GM23338 (cell line): ENCODE measurements around the gene LRFN4. TPM values are rescaled to one million over a fixed set of nuclear protein-coding genes. Genes with fewer than 3 reads are reported as not detected.

Experiments used
- ATAC-seq: fragments of 200-7000 bp; cut with Tn5 transposase; 3 replicates; pipeline ENCODE4 v1.9.1; 2020
- DNase-seq: peaks from one replicate; pipeline ENCODE4 v3.0.0-alpha.2; 2015; ENCODE audit warnings: low spot score
- H2AFZ ChIP-seq: fragments of 200-600 bp; sonication (generic); 2 replicates; pipeline ENCODE4 v1.8.0; 2016; ENCODE audit warnings: antibody characterized with exemption, mild to moderate bottlenecking, moderate library complexity
- H3F3A ChIP-seq: fragments of 200-600 bp; sonication (generic); replicated peaks from 2 replicates; pipeline ENCODE4 v1.8.0; 2017; ENCODE audit warnings: antibody characterized with exemption, mixed run types, low read depth
- H3K27ac ChIP-seq: fragments of 200-600 bp; sonication (generic); 2 replicates; pipeline ENCODE4 v1.6.1; 2016; ENCODE audit warnings: low read depth
- H3K27me3 ChIP-seq: fragments of 200-600 bp; sonication (generic); 2 replicates; pipeline ENCODE4 v1.8.0; 2016; ENCODE audit warnings: mild to moderate bottlenecking, mixed run types, moderate library complexity; ENCODE audit not compliant: insufficient read depth
- H3K36me3 ChIP-seq: fragments of 200-600 bp; sonication (generic); 2 replicates; pipeline ENCODE4 v1.8.0; 2016; ENCODE audit warnings: mild to moderate bottlenecking; ENCODE audit not compliant: insufficient read depth
- H3K4me1 ChIP-seq: fragments of 200-600 bp; sonication (generic); 2 replicates; pipeline ENCODE4 v1.8.0; 2016; ENCODE audit warnings: mild to moderate bottlenecking, moderate library complexity; ENCODE audit not compliant: insufficient read depth
- H3K4me2 ChIP-seq: fragments of 200-600 bp; sonication (generic); 2 replicates; pipeline ENCODE4 v1.7.1; 2017; ENCODE audit warnings: mixed run types
- H3K4me3 ChIP-seq: fragments of 200-600 bp; sonication (generic); 2 replicates; pipeline ENCODE4 v1.6.1; 2016; ENCODE audit warnings: mixed run types
- H3K79me2 ChIP-seq: fragments of 200-600 bp; sonication (generic); replicated peaks from 2 replicates; pipeline ENCODE4 v1.8.0; 2017; ENCODE audit warnings: mild to moderate bottlenecking; ENCODE audit not compliant: insufficient read depth
- H3K9me2 ChIP-seq: fragments of 200-600 bp; sonication (generic); 2 replicates; pipeline ENCODE4 v1.8.0; 2017; ENCODE audit not compliant: insufficient read depth
- H4K20me1 ChIP-seq: fragments of 200-600 bp; sonication (generic); replicated peaks from 2 replicates; pipeline ENCODE4 v1.8.0; 2017; ENCODE audit warnings: mild to moderate bottlenecking; ENCODE audit not compliant: insufficient read depth
- H3K27ac Mint-ChIP-seq: 2 replicates; pipeline ENCODE4 v1.8.0; 2020; ENCODE audit warnings: inconsistent platforms, mild to moderate bottlenecking, moderate library complexity, mixed read lengths
- H3K27me3 Mint-ChIP-seq: 3 replicates; pipeline ENCODE4 v1.8.0; 2022; ENCODE audit warnings: low read depth, mild to moderate bottlenecking, moderate library complexity, mixed read lengths, inconsistent platforms; ENCODE audit not compliant: insufficient read depth, poor library complexity
- H3K36me3 Mint-ChIP-seq: 3 replicates; pipeline ENCODE4 v1.8.0; 2021; ENCODE audit warnings: low read depth, mild to moderate bottlenecking, inconsistent platforms, moderate library complexity, mixed read lengths
- H3K4me1 Mint-ChIP-seq: 3 replicates; pipeline ENCODE4 v1.8.0; 2020; ENCODE audit warnings: mild to moderate bottlenecking, inconsistent platforms, mixed read lengths
- H3K4me3 Mint-ChIP-seq: 3 replicates; pipeline ENCODE4 v1.8.0; 2021; ENCODE audit warnings: moderate library complexity, mild to moderate bottlenecking, inconsistent platforms, mixed read lengths
- H3K9me3 Mint-ChIP-seq: 3 replicates; pipeline ENCODE4 v1.8.0; 2020; ENCODE audit warnings: moderate library complexity, mild to moderate bottlenecking, inconsistent platforms, mixed read lengths
- CREB1 ChIP-seq: fragments of 250-450 bp; sonication (Bioruptor Pico); IDR thresholded peaks from 2 replicates; pipeline ENCODE4 v1.5.0; 2020; ENCODE audit warnings: low read depth, mild to moderate bottlenecking, moderate library complexity
- EZH2 ChIP-seq: fragments of 200-600 bp; sonication (generic); IDR thresholded peaks from one replicate; pipeline ENCODE4 v1.8.0; 2017; ENCODE audit warnings: antibody characterized with exemption, mild to moderate bottlenecking, low read depth; ENCODE audit not compliant: unreplicated experiment
- EZH2phosphoT487 ChIP-seq: fragments of 200-600 bp; sonication (generic); IDR thresholded peaks from one replicate; pipeline ENCODE4 v1.8.1; 2018; ENCODE audit warnings: antibody characterized with exemption; ENCODE audit not compliant: unreplicated experiment
- NANOG ChIP-seq: IDR thresholded peaks from 2 replicates; pipeline ENCODE4 v1.6.1; 2016; ENCODE audit warnings: antibody characterized with exemption, borderline replicate concordance
- STAT1 ChIP-seq: IDR thresholded peaks from one replicate; pipeline ENCODE4 v1.6.1; 2016; ENCODE audit warnings: antibody characterized with exemption; ENCODE audit not compliant: unreplicated experiment
- ZNF114 ChIP-seq: fragments of 250-450 bp; sonication (Bioruptor Pico); IDR thresholded peaks from 2 replicates; pipeline ENCODE4 v1.5.0; 2020; ENCODE audit warnings: mild to moderate bottlenecking, moderate library complexity
- ZNF331 ChIP-seq: fragments of 250-450 bp; sonication (Bioruptor Pico); IDR thresholded peaks from 2 replicates; pipeline ENCODE4 v1.5.0; 2020; ENCODE audit warnings: low read depth, mild to moderate bottlenecking, moderate library complexity
- polyA plus RNA-seq: library from polyadenylated mRNA; unstranded; fragments of >200 nt; fragmentation: Nextera tagmentation; extraction: Ambion mirVana; gene quantifications from 2 replicates; pipeline ENCODE4 v1.2.1, GENCODE V29; 2016
- total RNA-seq: library from RNA; depleted of rRNA; stranded (reverse); fragments of >200 nt; shearing (Covaris generic); gene quantifications from 2 replicates; pipeline ENCODE4 v1.2.3, GENCODE V29; 2014
- TF ChIP-seq, protein P1 (sequence below), 2 experiments: fragments of 200-600 bp in 1 of 2; sonication (generic) in 1 of 2; conservative IDR thresholded peaks; 2 replicates each; pipeline versions ENCODE4 v1.5.1 to v1.6.1; 2016 to 2017; ENCODE audit warnings: antibody characterized with exemption in 2 of 2, low read depth in 2 of 2, mild to moderate bottlenecking in 2 of 2, moderate library complexity in 1 of 2
- TF ChIP-seq, protein P2 (sequence below): IDR thresholded peaks from one replicate; pipeline ENCODE4 v1.6.1; 2018; ENCODE audit warnings: antibody characterized with exemption; ENCODE audit not compliant: unreplicated experiment
- TF ChIP-seq, protein P3 (sequence below): IDR thresholded peaks from 2 replicates; pipeline ENCODE4 v1.6.1; 2016; ENCODE audit warnings: antibody characterized with exemption

LRFN4 gene
- total and polyA plus RNA-seq, 2 experiments from 2014 or later: 9.8 to 63.5 TPM

DNA sequence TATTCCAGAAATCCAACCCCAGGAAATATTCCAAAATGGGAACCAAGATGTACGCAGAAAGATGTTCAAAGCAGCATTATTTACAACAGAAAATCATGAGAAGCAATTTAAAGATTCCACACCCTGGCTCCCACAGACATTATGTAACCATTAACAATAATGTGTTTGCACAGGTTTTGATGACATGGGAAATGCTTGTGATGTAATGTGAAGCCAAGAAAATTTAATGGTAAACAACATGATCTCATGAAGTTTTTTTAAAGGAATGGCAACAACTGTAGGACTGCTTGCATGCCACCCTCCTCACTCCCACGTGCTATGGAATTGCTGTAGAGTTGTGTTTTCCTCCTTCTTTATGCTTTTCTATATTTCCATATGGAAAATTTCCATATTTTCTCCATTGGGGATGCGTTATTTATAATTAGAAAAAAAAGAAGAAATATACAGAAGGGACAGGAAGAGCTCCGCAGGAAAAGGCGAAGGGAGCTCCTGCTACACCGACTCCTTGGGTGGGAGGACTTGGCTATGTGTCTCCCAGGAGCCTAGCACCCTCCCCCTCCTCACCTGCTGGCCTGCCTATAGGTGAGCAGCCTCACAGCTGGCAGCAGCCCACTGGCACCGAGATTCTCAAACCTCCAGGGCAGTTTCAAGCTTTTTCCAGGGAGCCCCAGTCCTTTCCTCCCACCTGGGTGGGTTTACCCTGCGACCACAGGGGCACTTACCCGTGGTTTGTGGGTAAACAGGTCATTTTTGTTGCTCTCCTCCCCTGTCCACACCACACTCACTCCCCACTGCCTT lies 20.9 kb downstream of the LRFN4 start (continued):
- TF ChIP-seq, protein P1, sequence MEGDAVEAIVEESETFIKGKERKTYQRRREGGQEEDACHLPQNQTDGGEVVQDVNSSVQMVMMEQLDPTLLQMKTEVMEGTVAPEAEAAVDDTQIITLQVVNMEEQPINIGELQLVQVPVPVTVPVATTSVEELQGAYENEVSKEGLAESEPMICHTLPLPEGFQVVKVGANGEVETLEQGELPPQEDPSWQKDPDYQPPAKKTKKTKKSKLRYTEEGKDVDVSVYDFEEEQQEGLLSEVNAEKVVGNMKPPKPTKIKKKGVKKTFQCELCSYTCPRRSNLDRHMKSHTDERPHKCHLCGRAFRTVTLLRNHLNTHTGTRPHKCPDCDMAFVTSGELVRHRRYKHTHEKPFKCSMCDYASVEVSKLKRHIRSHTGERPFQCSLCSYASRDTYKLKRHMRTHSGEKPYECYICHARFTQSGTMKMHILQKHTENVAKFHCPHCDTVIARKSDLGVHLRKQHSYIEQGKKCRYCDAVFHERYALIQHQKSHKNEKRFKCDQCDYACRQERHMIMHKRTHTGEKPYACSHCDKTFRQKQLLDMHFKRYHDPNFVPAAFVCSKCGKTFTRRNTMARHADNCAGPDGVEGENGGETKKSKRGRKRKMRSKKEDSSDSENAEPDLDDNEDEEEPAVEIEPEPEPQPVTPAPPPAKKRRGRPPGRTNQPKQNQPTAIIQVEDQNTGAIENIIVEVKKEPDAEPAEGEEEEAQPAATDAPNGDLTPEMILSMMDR (conservative IDR thresholded peaks at IDR 0.05; ENCODE audit: low read depth in 2 of 2): no peak
- TF ChIP-seq STAT1: no peak
- no peak for TF ChIP-seq EZH2phosphoT487
- TF ChIP-seq EZH2: no peak
- no peak for TF ChIP-seq NANOG
- TF ChIP-seq, protein P2, sequence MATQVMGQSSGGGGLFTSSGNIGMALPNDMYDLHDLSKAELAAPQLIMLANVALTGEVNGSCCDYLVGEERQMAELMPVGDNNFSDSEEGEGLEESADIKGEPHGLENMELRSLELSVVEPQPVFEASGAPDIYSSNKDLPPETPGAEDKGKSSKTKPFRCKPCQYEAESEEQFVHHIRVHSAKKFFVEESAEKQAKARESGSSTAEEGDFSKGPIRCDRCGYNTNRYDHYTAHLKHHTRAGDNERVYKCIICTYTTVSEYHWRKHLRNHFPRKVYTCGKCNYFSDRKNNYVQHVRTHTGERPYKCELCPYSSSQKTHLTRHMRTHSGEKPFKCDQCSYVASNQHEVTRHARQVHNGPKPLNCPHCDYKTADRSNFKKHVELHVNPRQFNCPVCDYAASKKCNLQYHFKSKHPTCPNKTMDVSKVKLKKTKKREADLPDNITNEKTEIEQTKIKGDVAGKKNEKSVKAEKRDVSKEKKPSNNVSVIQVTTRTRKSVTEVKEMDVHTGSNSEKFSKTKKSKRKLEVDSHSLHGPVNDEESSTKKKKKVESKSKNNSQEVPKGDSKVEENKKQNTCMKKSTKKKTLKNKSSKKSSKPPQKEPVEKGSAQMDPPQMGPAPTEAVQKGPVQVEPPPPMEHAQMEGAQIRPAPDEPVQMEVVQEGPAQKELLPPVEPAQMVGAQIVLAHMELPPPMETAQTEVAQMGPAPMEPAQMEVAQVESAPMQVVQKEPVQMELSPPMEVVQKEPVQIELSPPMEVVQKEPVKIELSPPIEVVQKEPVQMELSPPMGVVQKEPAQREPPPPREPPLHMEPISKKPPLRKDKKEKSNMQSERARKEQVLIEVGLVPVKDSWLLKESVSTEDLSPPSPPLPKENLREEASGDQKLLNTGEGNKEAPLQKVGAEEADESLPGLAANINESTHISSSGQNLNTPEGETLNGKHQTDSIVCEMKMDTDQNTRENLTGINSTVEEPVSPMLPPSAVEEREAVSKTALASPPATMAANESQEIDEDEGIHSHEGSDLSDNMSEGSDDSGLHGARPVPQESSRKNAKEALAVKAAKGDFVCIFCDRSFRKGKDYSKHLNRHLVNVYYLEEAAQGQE: no peak

DNA sequence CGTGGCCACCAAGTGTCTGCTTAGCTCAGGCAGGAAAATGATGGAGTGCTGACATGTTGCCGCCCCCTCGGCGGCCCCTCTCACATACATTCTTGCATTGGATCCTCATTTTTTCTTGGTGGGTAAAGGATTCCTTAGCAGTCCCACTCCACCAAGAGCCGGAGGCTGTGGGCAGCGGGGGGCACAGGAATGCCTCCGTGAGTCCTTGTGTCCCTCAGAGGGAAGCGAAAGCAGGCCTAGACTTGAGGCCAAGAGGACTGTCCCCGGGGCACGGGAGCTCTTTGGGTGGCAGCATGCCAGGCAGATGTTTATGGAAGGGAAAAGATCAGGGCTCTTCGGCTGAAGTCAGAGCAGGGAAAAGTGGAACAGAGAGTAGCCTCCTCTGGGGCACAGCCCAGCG lies 21.6 kb downstream of the LRFN4 start:
- H4K20me1 ChIP-seq: no peaks in the 10 kb centered on the region
- TF ChIP-seq ZNF331 (CRISPR knock-in tag): no peak
- no peak for TF ChIP-seq EZH2phosphoT487
- TF ChIP-seq, protein P1 (conservative IDR thresholded peaks at IDR 0.05; ENCODE audit: low read depth in 2 of 2): no peak
- TF ChIP-seq, protein P3, sequence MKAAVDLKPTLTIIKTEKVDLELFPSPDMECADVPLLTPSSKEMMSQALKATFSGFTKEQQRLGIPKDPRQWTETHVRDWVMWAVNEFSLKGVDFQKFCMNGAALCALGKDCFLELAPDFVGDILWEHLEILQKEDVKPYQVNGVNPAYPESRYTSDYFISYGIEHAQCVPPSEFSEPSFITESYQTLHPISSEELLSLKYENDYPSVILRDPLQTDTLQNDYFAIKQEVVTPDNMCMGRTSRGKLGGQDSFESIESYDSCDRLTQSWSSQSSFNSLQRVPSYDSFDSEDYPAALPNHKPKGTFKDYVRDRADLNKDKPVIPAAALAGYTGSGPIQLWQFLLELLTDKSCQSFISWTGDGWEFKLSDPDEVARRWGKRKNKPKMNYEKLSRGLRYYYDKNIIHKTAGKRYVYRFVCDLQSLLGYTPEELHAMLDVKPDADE: no peak
- TF ChIP-seq EZH2: no peak
- TF ChIP-seq STAT1: no peak
- no peak for TF ChIP-seq CREB1 (CRISPR knock-in tag)
- no peak for TF ChIP-seq NANOG
- no peak for TF ChIP-seq ZNF114 (CRISPR knock-in tag)
- TF ChIP-seq, protein P2: no peak

More for the DNA sequence above, 21.6 kb downstream of the LRFN4 start:
- no peaks in the 10 kb centered on the region for H3K79me2 ChIP-seq
- ATAC-seq: no peak
- no peak overlapping the region for H3K27ac ChIP-seq
- no peaks in the 10 kb centered on the region for H3F3A ChIP-seq
- H3K27me3 ChIP-seq: no peaks in the 10 kb centered on the region
- H3K36me3 Mint-ChIP-seq: no peaks in the 10 kb centered on the region
- no peak overlapping the region for H2AFZ ChIP-seq
- H3K27ac Mint-ChIP-seq: 0 out of 2 replicates have a peak overlapping the region, but pooled peaks have one; percentile 34
- no peak overlapping the region for H3K4me3 ChIP-seq
- no peak overlapping the region for H3K4me2 ChIP-seq
- no peak overlapping the region for H3K4me3 Mint-ChIP-seq
- H3K4me1 ChIP-seq: peaks cover 8% of the 10 kb centered on the region; the same call in 1 of the 2 replicates
- DNase-seq: no peak
- no peaks in the 10 kb centered on the region for H3K9me2 ChIP-seq
- H3K27me3 Mint-ChIP-seq: peaks cover 9% of the 10 kb centered on the region
- peaks cover 46% of the 10 kb centered on the region for H3K4me1 Mint-ChIP-seq
- H3K36me3 ChIP-seq: no peaks in the 10 kb centered on the region
- no peaks in the 10 kb centered on the region for H3K9me3 Mint-ChIP-seq
